Smooth muscle cell (in vitro differentiated cells): ENCODE measurements around the gene FAM161B. TPM values are rescaled to one million over a fixed set of nuclear protein-coding genes. Genes with fewer than 3 reads are reported as not detected.

Source experiments
- DNase-seq: peaks from one replicate; lab custom pipeline; 2025; ENCODE audit not compliant: unreplicated experiment; lab: John Stamatoyannopoulos, UW
- H2AFZ ChIP-seq: fragments of 200-600 bp; sonication (generic); 2 replicates; pipeline ENCODE4 v1.6.0; 2016; ENCODE audit warnings: antibody characterized with exemption, low read depth, mild to moderate bottlenecking
- H3F3A ChIP-seq: fragments of 200-600 bp; sonication (generic); 2 replicates; pipeline ENCODE4 v1.6.0; 2017; ENCODE audit warnings: antibody characterized with exemption, low read depth
- H3K27ac ChIP-seq: fragments of 200-600 bp; sonication (generic); 2 replicates; pipeline ENCODE4 v1.5.1; 2016; ENCODE audit warnings: low read depth, mild to moderate bottlenecking
- H3K27me3 ChIP-seq: fragments of 200-600 bp; sonication (generic); 2 replicates; pipeline ENCODE4 v1.6.1; 2016; ENCODE audit warnings: low read depth, mild to moderate bottlenecking
- H3K36me3 ChIP-seq: fragments of 200-600 bp; sonication (generic); 2 replicates; pipeline ENCODE4 v1.5.1; 2016; ENCODE audit warnings: low read depth
- H3K4me1 ChIP-seq: fragments of 200-600 bp; sonication (generic); 2 replicates; pipeline ENCODE4 v1.5.1; 2016; ENCODE audit warnings: low read depth
- H3K4me2 ChIP-seq: fragments of 200-600 bp; sonication (generic); 2 replicates; pipeline ENCODE4 v1.6.0; 2016; ENCODE audit warnings: mild to moderate bottlenecking
- H3K4me3 ChIP-seq: fragments of 200-600 bp; sonication (generic); 2 replicates; pipeline ENCODE4 v1.5.1; 2016; ENCODE audit warnings: mild to moderate bottlenecking
- H3K79me2 ChIP-seq: fragments of 200-600 bp; sonication (generic); 2 replicates; pipeline ENCODE4 v1.6.0; 2016; ENCODE audit warnings: low read depth, mild to moderate bottlenecking
- H3K9ac ChIP-seq: fragments of 200-600 bp; sonication (generic); 2 replicates; pipeline ENCODE4 v1.6.0; 2016; ENCODE audit warnings: low read depth
- H3K9me3 ChIP-seq: fragments of 200-600 bp; sonication (generic); replicated peaks from 2 replicates; pipeline ENCODE4 v1.5.1; 2016; ENCODE audit warnings: low read depth
- H4K20me1 ChIP-seq: fragments of 200-600 bp; sonication (generic); 2 replicates; pipeline ENCODE4 v1.6.0; 2016; ENCODE audit warnings: low read depth
- WGBS: methylation state at CpG from one replicate; pipeline ENCODE4 v1.1.7; 2016; ENCODE audit warnings: low lambda C conversion rate; 5-methylcytosine and 5-hydroxymethylcytosine counted together
- polyA plus RNA-seq: library from polyadenylated mRNA; unstranded; fragments of >200 nt; fragmentation: Nextera tagmentation; extraction: Ambion mirVana; gene quantifications from 2 replicates; pipeline ENCODE4 v1.2.1, GENCODE V29; 2016
- total RNA-seq: library from RNA; depleted of rRNA; stranded (reverse); fragments of >200 nt; gene quantifications from 2 replicates; pipeline ENCODE4 v1.2.3, GENCODE V29; 2014
- TF ChIP-seq, protein P1 (sequence below): fragments of 200-600 bp; sonication (generic); IDR thresholded peaks from 2 replicates; pipeline ENCODE4 v1.5.1; 2017; ENCODE audit warnings: borderline replicate concordance, mild to moderate bottlenecking, antibody characterized with exemption; ENCODE audit not compliant: insufficient read depth, poor library complexity, severe bottlenecking

The FAM161B gene
- total and polyA plus RNA-seq, 2 experiments from 2014 or later, result 2.7 to 3.9 TPM

- no peaks in the 10 kb centered on the region for H3F3A ChIP-seq
- H3K9me3 ChIP-seq, result no peaks in the 10 kb centered on the region
- H3K4me3 ChIP-seq, result no peak overlapping the region
- no peaks in the 10 kb centered on the region for H3K27me3 ChIP-seq
- H3K27ac ChIP-seq, result no peak overlapping the region
- H4K20me1 ChIP-seq, result no peaks in the 10 kb centered on the region
- TF ChIP-seq, protein P1, sequence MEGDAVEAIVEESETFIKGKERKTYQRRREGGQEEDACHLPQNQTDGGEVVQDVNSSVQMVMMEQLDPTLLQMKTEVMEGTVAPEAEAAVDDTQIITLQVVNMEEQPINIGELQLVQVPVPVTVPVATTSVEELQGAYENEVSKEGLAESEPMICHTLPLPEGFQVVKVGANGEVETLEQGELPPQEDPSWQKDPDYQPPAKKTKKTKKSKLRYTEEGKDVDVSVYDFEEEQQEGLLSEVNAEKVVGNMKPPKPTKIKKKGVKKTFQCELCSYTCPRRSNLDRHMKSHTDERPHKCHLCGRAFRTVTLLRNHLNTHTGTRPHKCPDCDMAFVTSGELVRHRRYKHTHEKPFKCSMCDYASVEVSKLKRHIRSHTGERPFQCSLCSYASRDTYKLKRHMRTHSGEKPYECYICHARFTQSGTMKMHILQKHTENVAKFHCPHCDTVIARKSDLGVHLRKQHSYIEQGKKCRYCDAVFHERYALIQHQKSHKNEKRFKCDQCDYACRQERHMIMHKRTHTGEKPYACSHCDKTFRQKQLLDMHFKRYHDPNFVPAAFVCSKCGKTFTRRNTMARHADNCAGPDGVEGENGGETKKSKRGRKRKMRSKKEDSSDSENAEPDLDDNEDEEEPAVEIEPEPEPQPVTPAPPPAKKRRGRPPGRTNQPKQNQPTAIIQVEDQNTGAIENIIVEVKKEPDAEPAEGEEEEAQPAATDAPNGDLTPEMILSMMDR, result no peak
- no peak overlapping the region for H3K9ac ChIP-seq
- H3K4me2 ChIP-seq, result no peak overlapping the region
- no peak overlapping the region for H2AFZ ChIP-seq
- no peaks in the 10 kb centered on the region for H3K4me1 ChIP-seq
- no peaks in the 10 kb centered on the region for H3K79me2 ChIP-seq
- DNase-seq, result no peak
- 73% methylated on average over 4 of the region's 4 CpGs for WGBS
- no peaks in the 10 kb centered on the region for H3K36me3 ChIP-seq
Observed at GRCh38 chr14:73945159-73945670, 4.7 kb downstream of the FAM161B start.

- no peak overlapping the region for H3K9ac ChIP-seq
- TF ChIP-seq, protein P1, result no peak
- no peak overlapping the region for H3K4me2 ChIP-seq
Observed at GRCh38 chr14:73944432-73945158, 5.3 kb downstream of the FAM161B start.

DNA sequence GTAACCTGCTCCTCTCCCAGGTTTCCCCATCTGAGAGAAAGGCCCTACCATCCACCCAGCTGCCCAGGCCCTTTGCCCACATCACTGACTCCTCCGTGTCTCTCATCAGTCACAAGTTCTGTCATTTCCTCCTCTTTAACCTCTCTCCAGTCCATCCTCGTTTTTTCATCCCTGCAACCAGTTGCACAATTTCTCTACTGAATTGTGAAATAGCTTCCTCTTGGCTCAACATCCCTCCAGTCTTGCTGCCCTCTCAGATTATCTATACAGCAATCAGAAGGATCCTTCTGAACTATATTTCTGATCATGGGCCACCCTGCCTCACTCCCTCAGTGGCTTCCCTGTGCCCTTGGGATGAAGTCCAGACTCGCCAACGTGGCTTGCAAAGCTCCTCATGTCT is 6.8 kb downstream of the FAM161B start:
- H3F3A ChIP-seq, result no peaks in the 10 kb centered on the region
- H3K9ac ChIP-seq, result no peak overlapping the region
- H2AFZ ChIP-seq, result no peak overlapping the region
- TF ChIP-seq, protein P1, result no peak
- no peaks in the 10 kb centered on the region for H3K9me3 ChIP-seq
- H3K4me3 ChIP-seq, result no peak overlapping the region
- no peaks in the 10 kb centered on the region for H4K20me1 ChIP-seq
- H3K79me2 ChIP-seq, result no peaks in the 10 kb centered on the region
- WGBS, result 53% methylated on average over 4 of the region's 4 CpGs
- H3K4me2 ChIP-seq, result no peak overlapping the region
- peaks cover 5% of the 10 kb centered on the region for H3K36me3 ChIP-seq
- H3K27ac ChIP-seq, result no peak overlapping the region
- no peaks in the 10 kb centered on the region for H3K4me1 ChIP-seq
- no peaks in the 10 kb centered on the region for H3K27me3 ChIP-seq
- DNase-seq, result no peak

More at GRCh38 chr14:73944432-73945158, 5.3 kb downstream of the FAM161B start:
- Histone ChIP-seq H3K4me3 (no peak overlapping the region), H3K79me2 (no peaks in the 10 kb centered on the region), H3K36me3 (peaks cover 3% of the 10 kb centered on the region), H3K27ac (no peak overlapping the region), H3K9me3 (no peaks in the 10 kb centered on the region), H3K4me1 (no peaks in the 10 kb centered on the region), H4K20me1 (no peaks in the 10 kb centered on the region), H2AFZ (no peak overlapping the region), H3F3A (no peaks in the 10 kb centered on the region), H3K27me3 (no peaks in the 10 kb centered on the region)
- WGBS, result 95% methylated on average over 17 of the region's 17 CpGs
- no peak for DNase-seq

GRCh38 chr14:73942180-73942579 is 7.7 kb downstream of the FAM161B start:
- no peak overlapping the region for H3K4me3 ChIP-seq
- peaks cover 1% of the 10 kb centered on the region for H3F3A ChIP-seq
- H3K27ac ChIP-seq, result no peak overlapping the region
- no peaks in the 10 kb centered on the region for H3K9me3 ChIP-seq
- TF ChIP-seq, protein P1, result no peak
- no peaks in the 10 kb centered on the region for H3K79me2 ChIP-seq
- no peak overlapping the region for H3K4me2 ChIP-seq
- DNase-seq, result no peak
- H4K20me1 ChIP-seq, result no peaks in the 10 kb centered on the region
- peaks cover 5% of the 10 kb centered on the region for H3K36me3 ChIP-seq
- H2AFZ ChIP-seq, result no peak overlapping the region
- no peak overlapping the region for H3K9ac ChIP-seq
- 92% methylated on average over 7 of the region's 7 CpGs for WGBS
- H3K4me1 ChIP-seq, result no peaks in the 10 kb centered on the region
- H3K27me3 ChIP-seq, result no peaks in the 10 kb centered on the region
